ENCODE measurements around the gene DALRD3.

DALRD3 gene

DNA sequence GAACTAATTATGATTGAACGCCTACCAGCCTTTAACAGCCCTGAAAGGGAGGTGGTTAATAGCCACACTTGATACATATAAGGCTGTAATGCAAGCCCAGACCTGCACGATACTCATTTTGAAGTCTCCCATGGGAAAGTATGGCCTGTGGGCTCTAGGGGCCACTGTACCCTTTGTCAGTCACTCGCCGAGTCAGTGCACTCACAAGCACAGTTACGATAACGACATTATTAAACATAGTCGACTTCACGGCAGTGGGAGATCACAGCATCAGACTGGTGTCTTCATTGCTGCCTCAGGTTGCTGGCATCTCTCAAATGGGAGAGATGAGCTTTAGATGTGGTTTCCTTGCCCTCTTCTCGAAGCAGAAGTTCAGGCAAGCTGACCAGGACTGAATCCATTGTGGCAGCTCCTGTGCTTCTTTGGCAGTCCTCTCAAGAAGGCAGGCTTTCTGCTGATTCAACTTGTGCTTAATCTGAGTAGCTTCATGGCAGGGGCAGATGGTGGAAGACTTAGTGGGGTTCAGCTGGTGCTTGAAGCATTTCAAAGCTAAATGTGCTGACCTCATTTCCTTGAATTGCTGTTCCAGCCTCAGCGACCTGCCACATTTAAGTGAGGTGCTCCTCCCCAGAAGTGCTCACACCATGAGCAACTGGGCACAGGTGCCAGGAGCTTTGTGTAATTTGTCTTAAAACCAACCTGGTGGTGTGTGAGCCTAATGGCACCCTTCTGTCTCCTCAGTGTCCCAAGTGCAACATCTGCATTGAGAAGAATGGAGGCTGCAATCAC is 44.1 kb downstream of the DALRD3 start:
- Histone ChIP-seq H3K36me3 (ENCODE audit: insufficient read depth) (no peaks in the 10 kb centered on the region), H3K4me3 (IDR thresholded peaks at IDR 0.05; ENCODE audit: insufficient read depth, low read depth, low read length) (no peak overlapping the region), H2AFZ (ENCODE audit: low read depth) (no peak overlapping the region), H3K27me3 (ENCODE audit: insufficient read depth, low read depth) (no peaks in the 10 kb centered on the region), H3K27ac (peak overlapping the region; percentile 18; the same call in 1 of the 2 replicates), H3K9ac (no peak overlapping the region), H3K4me2 (no peak overlapping the region), H3K79me2 (ENCODE audit: insufficient read depth, low read depth) (no peaks in the 10 kb centered on the region), H4K20me1 (ENCODE audit: insufficient read depth) (no peaks in the 10 kb centered on the region), H3K4me1 (ENCODE audit: low read depth, poor library complexity, severe bottlenecking) (peaks cover 14% of the 10 kb centered on the region)
- TF ChIP-seq, protein P1, sequence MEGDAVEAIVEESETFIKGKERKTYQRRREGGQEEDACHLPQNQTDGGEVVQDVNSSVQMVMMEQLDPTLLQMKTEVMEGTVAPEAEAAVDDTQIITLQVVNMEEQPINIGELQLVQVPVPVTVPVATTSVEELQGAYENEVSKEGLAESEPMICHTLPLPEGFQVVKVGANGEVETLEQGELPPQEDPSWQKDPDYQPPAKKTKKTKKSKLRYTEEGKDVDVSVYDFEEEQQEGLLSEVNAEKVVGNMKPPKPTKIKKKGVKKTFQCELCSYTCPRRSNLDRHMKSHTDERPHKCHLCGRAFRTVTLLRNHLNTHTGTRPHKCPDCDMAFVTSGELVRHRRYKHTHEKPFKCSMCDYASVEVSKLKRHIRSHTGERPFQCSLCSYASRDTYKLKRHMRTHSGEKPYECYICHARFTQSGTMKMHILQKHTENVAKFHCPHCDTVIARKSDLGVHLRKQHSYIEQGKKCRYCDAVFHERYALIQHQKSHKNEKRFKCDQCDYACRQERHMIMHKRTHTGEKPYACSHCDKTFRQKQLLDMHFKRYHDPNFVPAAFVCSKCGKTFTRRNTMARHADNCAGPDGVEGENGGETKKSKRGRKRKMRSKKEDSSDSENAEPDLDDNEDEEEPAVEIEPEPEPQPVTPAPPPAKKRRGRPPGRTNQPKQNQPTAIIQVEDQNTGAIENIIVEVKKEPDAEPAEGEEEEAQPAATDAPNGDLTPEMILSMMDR (conservative IDR thresholded peaks at IDR 0.05; ENCODE audit: low read depth, low read length), result no peak

DNA sequence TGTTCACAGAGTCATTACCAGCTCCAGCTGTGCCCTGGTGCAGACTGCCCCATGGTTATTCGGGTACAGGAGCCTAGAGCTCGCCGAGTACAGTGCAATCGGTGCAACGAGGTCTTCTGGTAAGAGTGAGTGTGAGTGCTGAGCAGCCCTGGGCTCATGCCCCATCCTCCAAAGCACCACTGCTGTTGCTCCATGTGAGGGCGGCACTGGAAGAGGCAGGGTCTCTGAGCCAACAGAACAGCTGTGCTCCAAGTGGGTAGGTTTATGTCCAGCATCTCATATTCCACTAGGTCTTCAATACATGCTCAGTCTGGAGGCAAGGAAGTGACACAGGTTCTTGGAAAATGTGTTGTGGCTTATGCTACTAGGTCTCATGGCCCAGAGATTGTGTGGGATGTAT is 47.8 kb downstream of the DALRD3 start:
- TF ChIP-seq, protein P1 (conservative IDR thresholded peaks at IDR 0.05; ENCODE audit: low read depth, low read length), result no peak
- no peak overlapping the region for H3K4me2 ChIP-seq
- H3K79me2 ChIP-seq (ENCODE audit: insufficient read depth, low read depth), result peaks cover 6% of the 10 kb centered on the region; the same call in 1 of the 2 replicates
- H3K27ac ChIP-seq, result no peak overlapping the region
- H4K20me1 ChIP-seq (ENCODE audit: insufficient read depth), result no peaks in the 10 kb centered on the region
- H3K4me1 ChIP-seq (ENCODE audit: low read depth, poor library complexity, severe bottlenecking), result peaks cover 50% of the 10 kb centered on the region
- H3K4me3 ChIP-seq (IDR thresholded peaks at IDR 0.05; ENCODE audit: insufficient read depth, low read depth, low read length), result no peak overlapping the region
- no peak overlapping the region for H3K9ac ChIP-seq
- no peak overlapping the region for H2AFZ ChIP-seq (ENCODE audit: low read depth)
- H3K36me3 ChIP-seq (ENCODE audit: insufficient read depth), result no peaks in the 10 kb centered on the region
- no peaks in the 10 kb centered on the region for H3K27me3 ChIP-seq (ENCODE audit: insufficient read depth, low read depth)

DNA sequence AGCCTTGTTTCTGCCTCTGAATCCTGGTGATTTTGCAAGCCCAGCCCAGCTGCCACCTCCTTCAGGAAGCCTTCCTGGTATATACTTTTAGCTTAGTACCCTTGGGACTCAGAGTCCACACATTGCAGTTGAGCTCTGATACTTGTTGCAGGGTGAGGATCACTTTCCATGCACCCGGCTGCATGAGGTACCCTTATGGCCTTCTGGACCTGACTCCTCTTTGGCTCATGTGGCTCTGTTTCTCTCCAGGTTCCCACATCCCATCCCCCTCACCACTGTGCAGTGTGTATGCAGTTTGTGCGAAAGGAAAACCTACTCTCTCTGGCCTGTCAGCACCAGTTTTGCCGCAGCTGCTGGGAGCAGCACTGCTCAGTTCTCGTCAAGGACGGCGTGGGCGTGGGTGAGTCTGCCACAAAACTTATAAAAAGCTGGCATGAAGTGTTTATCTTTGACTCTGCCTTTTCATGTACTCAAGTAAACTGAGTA is 51.5 kb downstream of the DALRD3 start:
- Histone ChIP-seq H3K4me1 (ENCODE audit: low read depth, poor library complexity, severe bottlenecking) (peaks cover 56% of the 10 kb centered on the region), H3K9ac (peak overlapping the region; percentile 29; the same call in 1 of the 2 replicates), H4K20me1 (ENCODE audit: insufficient read depth) (no peaks in the 10 kb centered on the region), H3K36me3 (ENCODE audit: insufficient read depth) (no peaks in the 10 kb centered on the region), H2AFZ (ENCODE audit: low read depth) (no peak overlapping the region), H3K27me3 (ENCODE audit: insufficient read depth, low read depth) (no peaks in the 10 kb centered on the region), H3K79me2 (ENCODE audit: insufficient read depth, low read depth) (peaks cover 6% of the 10 kb centered on the region; the same call in 1 of the 2 replicates), H3K4me3 (IDR thresholded peaks at IDR 0.05; ENCODE audit: insufficient read depth, low read depth, low read length) (no peak overlapping the region), H3K27ac (peak overlapping the region; percentile 83), H3K4me2 (peak overlapping the region; percentile 92)
- TF ChIP-seq, protein P1 (conservative IDR thresholded peaks at IDR 0.05; ENCODE audit: low read depth, low read length), result no peak

DNA sequence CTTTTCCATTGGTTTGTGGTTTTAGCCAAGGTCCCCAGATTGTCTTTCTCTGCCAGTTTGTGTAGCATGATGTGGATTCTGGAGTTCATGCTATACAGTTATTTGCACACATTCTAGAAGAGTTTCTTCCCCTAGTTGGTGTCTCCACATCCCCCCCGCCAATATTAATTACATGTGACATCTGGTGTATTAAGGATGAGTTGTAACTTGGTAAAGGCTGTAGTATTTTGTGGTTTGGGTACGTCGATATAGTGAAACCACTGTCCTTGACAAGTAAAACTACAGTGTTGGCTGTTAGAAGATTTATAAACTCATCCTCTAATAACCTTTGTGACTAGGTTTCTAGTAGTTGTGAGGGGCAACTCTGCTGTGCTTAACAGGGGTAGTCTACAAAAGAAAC is 52.0 kb downstream of the DALRD3 start:
- Histone ChIP-seq H3K36me3 (ENCODE audit: insufficient read depth) (no peaks in the 10 kb centered on the region), H4K20me1 (ENCODE audit: insufficient read depth) (no peaks in the 10 kb centered on the region)

More for the DNA sequence above, 52.0 kb downstream of the DALRD3 start:
- Histone ChIP-seq H3K9ac (peak overlapping the region; percentile 29; the same call in 1 of the 2 replicates), H3K27me3 (ENCODE audit: insufficient read depth, low read depth) (no peaks in the 10 kb centered on the region), H3K4me3 (IDR thresholded peaks at IDR 0.05; ENCODE audit: insufficient read depth, low read depth, low read length) (no peak overlapping the region), H3K79me2 (ENCODE audit: insufficient read depth, low read depth) (peaks cover 6% of the 10 kb centered on the region; the same call in 1 of the 2 replicates), H2AFZ (ENCODE audit: low read depth) (no peak overlapping the region), H3K4me1 (ENCODE audit: low read depth, poor library complexity, severe bottlenecking) (peaks cover 56% of the 10 kb centered on the region), H3K4me2 (peak overlapping the region; percentile 92), H3K27ac (peak overlapping the region; percentile 83)
- TF ChIP-seq, protein P1 (conservative IDR thresholded peaks at IDR 0.05; ENCODE audit: low read depth, low read length), result no peak

Data from KMS-11 (cell line).